Natural killer cell treated with Interleukin-12 subunit alpha and Interleukin-12 subunit beta and Interleukin-15 and Interleukin-18, amount 100 ng/mL, for 72 hours (primary cell): ENCODE results near the gene CLK3. TPM values are rescaled to one million over a fixed set of nuclear protein-coding genes. Genes with fewer than 3 reads are reported as not detected.

Experiments used
- ATAC-seq, 2 donors: fragments of 150-1000 bp; cut with Tn5 transposase in 1 of 2; sonication (Bioruptor Pico), chemical (Tn5 transposase) in 1 of 2; 2 replicates each; pipeline ENCODE4 v1.10.0; 2021
- DNase-seq: peaks from one replicate; pipeline ENCODE4 v3.0.0; 2022; ENCODE audit warnings: low spot score
- H3K27ac Mint-ChIP-seq, 2 donors: 1 replicate in 1 of 2; 2 replicates in 1 of 2; pipeline ENCODE4 v1.8.0; 2022; ENCODE audit warnings: mixed read lengths in 2 of 2, mild to moderate bottlenecking in 1 of 2, moderate library complexity in 1 of 2
- H3K27me3 Mint-ChIP-seq, 2 donors: 1 replicate in 1 of 2; 2 replicates in 1 of 2; pipeline ENCODE4 v1.8.0; 2022; ENCODE audit warnings: mixed read lengths in 2 of 2
- H3K36me3 Mint-ChIP-seq: one replicate; pipeline ENCODE4 v1.8.0; 2022; ENCODE audit warnings: mixed read lengths
- H3K4me1 Mint-ChIP-seq, 2 donors: 1 replicate in 1 of 2; 2 replicates in 1 of 2; pipeline ENCODE4 v1.8.0; 2022; ENCODE audit warnings: low read depth in 2 of 2, mixed read lengths in 2 of 2, mild to moderate bottlenecking in 1 of 2
- H3K4me3 Mint-ChIP-seq: one replicate; pipeline ENCODE4 v1.8.0; 2022; ENCODE audit warnings: mixed read lengths
- H3K9me3 Mint-ChIP-seq: 2 replicates; pipeline ENCODE4 v1.8.0; 2022; ENCODE audit warnings: mixed read lengths
- total RNA-seq, 2 donors: library from RNA; stranded (reverse); gene quantifications; one replicate each; pipeline ENCODE4 v1.2.3, GENCODE V29; 2022

CLK3 gene
- total RNA-seq, 2 donors from 2014 or later: 148 TPM

DNA sequence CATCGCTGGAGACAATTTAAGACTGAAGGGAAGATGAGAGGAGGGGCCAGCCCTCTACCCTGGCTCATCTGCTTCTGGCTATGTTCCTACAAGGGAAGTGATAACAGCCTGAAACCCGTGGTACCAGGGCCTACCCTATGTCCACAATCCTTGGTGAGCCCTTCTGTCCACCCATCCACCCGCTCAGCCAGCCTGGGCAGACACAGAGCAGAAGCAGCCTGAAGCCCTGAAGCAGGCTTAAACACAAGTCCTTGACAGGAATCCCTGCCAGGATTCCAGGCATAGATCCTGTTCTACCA is 15.4 kb downstream of the CLK3 start:
- H3K9me3 Mint-ChIP-seq: no peaks in the 10 kb centered on the region
- H3K27me3 Mint-ChIP-seq: no peaks in the 10 kb centered on the region
- no peak for DNase-seq
- H3K36me3 Mint-ChIP-seq: peaks cover 3% of the 10 kb centered on the region
- H3K4me3 Mint-ChIP-seq: no peak overlapping the region
- no peak overlapping the region for H3K27ac Mint-ChIP-seq
- peaks cover 4 to 17% of the 10 kb centered on the region in 2 donors for H3K4me1 Mint-ChIP-seq
- ATAC-seq: no peak

DNA sequence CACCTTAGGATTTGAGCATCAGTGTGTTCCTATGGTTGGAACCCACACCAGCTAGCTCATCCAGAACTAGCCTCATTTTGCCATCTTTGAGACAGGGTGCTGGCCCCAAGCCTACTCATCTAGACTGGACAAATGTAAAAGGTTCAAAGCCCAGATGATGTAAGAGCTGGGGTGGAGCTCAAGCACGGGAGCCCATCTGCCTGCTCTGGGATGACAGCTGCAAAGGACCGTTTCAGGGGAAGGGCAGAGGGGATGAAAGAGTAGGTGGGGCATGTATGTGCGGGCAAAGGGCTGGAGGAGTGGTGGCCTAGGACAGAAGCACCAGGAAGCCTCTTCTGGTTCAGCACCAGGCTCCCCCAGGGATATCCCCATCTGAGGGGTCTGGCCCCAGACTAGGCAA is 15.8 kb downstream of the CLK3 start:
- H3K4me3 Mint-ChIP-seq: no peak overlapping the region
- H3K27me3 Mint-ChIP-seq: no peaks in the 10 kb centered on the region
- H3K4me1 Mint-ChIP-seq: peaks cover 6 to 19% of the 10 kb centered on the region in 2 donors
- H3K36me3 Mint-ChIP-seq: peaks cover 6% of the 10 kb centered on the region
- no peaks in the 10 kb centered on the region for H3K9me3 Mint-ChIP-seq
- ATAC-seq (no peak), DNase-seq (peak; percentile 47)
- peak overlapping the region in 1 of 2 donors; percentile 28 for H3K27ac Mint-ChIP-seq

DNA sequence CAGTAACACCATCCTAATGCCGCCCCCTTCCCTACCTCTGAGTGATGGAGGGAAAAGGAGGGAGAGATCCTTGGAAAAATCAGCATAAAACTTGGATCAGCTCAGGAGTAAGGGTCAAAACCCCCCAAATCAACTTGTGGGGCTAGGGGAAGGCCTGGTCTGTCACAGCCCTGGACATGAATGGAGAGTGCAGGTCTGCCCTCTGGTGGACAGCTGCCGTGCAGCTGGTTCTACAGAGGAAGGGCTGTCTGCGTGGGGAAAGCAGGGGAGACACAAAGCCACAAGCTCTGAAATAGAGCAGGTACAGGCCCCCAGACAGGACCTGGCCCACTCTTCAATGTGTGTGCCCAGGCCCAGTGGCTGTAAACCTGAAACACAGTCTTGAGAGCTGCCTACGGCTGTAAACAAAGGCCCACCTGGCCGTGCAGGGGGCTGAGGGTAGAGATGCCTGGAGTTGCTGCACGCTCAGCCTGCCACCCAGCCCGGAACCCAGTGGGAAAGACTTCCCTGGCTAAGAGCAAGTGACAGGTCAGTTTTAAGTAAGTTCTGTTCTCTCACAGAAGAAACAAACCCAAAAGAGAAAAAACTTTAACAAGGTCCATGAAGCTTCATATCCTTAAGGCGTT is 16.4 kb downstream of the CLK3 start:
- ATAC-seq: peak; percentile 65 to 66
- no peaks in the 10 kb centered on the region for H3K27me3 Mint-ChIP-seq
- peaks cover 6% of the 10 kb centered on the region for H3K36me3 Mint-ChIP-seq
- peaks cover 6 to 23% of the 10 kb centered on the region in 2 donors for H3K4me1 Mint-ChIP-seq
- H3K9me3 Mint-ChIP-seq: no peaks in the 10 kb centered on the region
- H3K4me3 Mint-ChIP-seq: no peak overlapping the region
- peak overlapping the region in 1 of 2 donors; percentile 28 for H3K27ac Mint-ChIP-seq
- peak; percentile 59 for DNase-seq

DNA sequence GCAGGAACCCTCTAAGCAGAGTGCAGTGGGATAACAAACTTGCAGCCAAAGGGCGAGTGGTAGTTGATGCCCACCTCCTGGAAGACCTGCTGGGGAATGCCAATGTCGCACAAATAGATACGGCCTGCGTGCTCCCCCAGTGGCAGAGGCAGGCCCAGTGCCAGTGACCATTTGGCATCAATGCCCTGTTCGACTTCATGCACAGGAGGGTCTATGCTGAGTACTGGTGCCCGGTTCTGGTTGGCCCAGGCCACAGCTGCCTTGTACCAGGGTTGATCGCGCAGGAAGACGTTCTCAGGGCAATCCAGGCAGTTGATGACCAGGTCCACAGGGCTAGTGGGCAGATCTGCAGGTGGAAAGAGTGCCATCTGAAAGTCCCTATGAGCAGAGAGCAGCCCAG is 17.0 kb downstream of the CLK3 start:
- ATAC-seq: no peak

DNA sequence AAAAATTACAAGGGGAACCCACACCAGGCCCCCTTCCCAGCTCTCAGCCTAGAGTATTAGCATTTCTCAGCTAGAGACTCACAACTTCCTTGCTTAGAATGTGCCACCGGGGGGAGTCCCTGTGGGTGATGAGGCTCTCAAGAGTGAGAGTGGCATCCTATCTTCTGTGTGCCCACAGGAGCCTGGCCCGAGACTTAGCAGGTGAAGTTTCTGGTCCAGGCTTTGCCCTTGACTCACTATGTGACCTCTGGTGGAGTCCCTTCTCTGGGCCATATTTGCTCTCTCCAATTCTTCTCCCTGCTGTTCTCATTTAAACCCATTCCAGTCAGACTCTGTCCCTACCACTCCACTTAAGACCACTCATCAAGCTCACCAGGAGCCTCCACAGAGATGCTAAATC is 18.1 kb downstream of the CLK3 start:
- H3K36me3 Mint-ChIP-seq: peaks cover 6% of the 10 kb centered on the region
- DNase-seq (no peak), ATAC-seq (no peak)
- H3K4me1 Mint-ChIP-seq: peaks cover 11 to 23% of the 10 kb centered on the region in 2 donors
- no peak overlapping the region for H3K4me3 Mint-ChIP-seq
- no peak overlapping the region for H3K27ac Mint-ChIP-seq
- no peaks in the 10 kb centered on the region for H3K9me3 Mint-ChIP-seq
- H3K27me3 Mint-ChIP-seq: no peaks in the 10 kb centered on the region

More for the DNA sequence above, 17.0 kb downstream of the CLK3 start:
- H3K4me3 Mint-ChIP-seq: no peak overlapping the region
- peak; percentile 40 for DNase-seq
- H3K4me1 Mint-ChIP-seq: peaks cover 6 to 23% of the 10 kb centered on the region in 2 donors
- H3K9me3 Mint-ChIP-seq: no peaks in the 10 kb centered on the region
- peaks cover 6% of the 10 kb centered on the region for H3K36me3 Mint-ChIP-seq
- no peak overlapping the region for H3K27ac Mint-ChIP-seq
- no peaks in the 10 kb centered on the region for H3K27me3 Mint-ChIP-seq

DNA sequence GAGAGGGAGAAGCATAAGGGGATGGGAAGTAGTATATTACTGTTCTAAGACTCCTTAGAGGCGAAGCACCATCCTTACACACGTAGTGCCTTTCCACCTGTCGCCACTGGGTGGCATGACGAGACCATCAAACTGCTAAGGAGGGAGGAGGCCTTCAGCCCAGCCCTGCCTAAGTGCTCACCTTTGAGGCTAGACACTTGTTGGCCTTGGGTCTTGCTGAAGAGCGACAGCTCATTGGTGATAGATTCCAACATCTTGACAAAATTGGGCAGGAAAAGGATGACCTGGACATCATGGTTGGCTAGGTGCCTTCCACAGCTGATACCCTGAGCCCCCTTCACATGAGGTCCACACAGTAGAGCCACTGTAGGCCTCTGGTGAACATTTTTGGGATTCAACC is 19.6 kb downstream of the CLK3 start:
- Mint-ChIP-seq H3K4me1 (peaks cover 11 to 23% of the 10 kb centered on the region in 2 donors), H3K9me3 (no peaks in the 10 kb centered on the region), H3K4me3 (no peak overlapping the region), H3K27me3 (no peaks in the 10 kb centered on the region), H3K36me3 (peaks cover 6% of the 10 kb centered on the region), H3K27ac (peak overlapping the region in 1 of 2 donors; percentile 3)
- DNase-seq (peak; percentile 78), ATAC-seq (peak; percentile 78 to 79)

DNA sequence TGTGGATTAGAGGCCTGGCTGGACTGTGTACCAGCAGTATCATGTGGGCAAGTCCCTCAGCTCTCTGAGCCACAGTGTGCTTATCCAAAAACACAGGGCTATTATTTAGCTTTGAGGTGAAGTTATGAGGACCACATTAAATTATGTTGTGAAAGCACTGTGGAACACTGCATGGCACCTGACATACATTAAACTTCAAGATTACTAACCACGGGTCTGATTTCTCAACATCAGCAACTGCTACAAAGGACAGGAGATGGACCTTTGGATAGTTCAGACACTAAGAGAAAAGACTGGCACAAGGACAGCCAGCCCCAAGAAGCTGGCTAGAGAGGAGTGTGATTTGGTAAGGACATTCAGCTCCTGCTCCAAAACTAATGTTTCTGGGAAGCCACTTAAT is 21.3 kb downstream of the CLK3 start:
- ATAC-seq (no peak), DNase-seq (no peak)
- H3K36me3 Mint-ChIP-seq: peaks cover 6% of the 10 kb centered on the region
- H3K9me3 Mint-ChIP-seq: no peaks in the 10 kb centered on the region
- no peak overlapping the region for H3K4me3 Mint-ChIP-seq
- H3K27me3 Mint-ChIP-seq: no peaks in the 10 kb centered on the region
- H3K4me1 Mint-ChIP-seq: peaks cover 11 to 21% of the 10 kb centered on the region in 2 donors
- H3K27ac Mint-ChIP-seq: peak overlapping the region in 1 of 2 donors; percentile 31

DNA sequence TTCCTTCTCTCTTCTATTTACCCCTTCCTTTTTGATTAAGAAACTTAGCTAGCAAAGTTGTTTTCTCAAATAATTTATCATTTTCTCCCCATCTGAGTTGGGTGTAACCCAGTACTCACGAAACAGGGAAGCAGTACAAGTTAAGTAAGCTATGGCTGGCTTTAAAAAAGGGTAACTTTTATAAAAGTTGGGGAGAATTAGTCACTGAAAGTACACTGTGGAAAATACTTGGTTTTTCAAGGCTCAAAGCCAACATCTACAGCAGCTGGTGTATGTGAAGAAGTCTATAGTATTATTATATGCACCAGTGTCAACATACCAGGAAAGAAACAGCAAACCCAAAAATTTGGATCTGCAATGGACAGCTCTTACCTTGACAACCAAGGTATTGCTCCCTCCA is 25.5 kb downstream of the CLK3 start:
- ATAC-seq: no peak
- no peak for DNase-seq
- Mint-ChIP-seq H3K4me3 (no peak overlapping the region), H3K27me3 (no peaks in the 10 kb centered on the region), H3K9me3 (no peaks in the 10 kb centered on the region), H3K4me1 (peaks cover 6 to 12% of the 10 kb centered on the region in 2 donors), H3K27ac (peak overlapping the region in 1 of 2 donors; percentile 40), H3K36me3 (peaks cover 2% of the 10 kb centered on the region)

DNA sequence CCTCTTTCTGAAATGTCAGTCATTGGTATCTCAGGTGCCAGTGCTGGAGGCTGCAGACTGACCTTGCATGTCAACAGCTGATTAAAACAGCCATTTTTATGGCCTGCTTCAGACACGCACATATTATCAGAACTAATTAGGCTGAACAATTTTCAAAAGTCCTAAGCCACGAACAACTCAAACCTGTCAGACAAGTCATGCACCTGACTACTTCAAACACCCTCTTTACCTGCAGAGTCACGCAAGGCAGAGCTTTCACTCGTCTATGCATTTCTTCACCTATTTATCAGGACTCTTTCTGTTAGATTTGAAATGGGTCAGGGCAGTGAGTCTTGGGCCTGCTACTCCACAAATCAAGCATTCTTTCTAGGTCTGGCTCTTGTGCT is 26.7 kb downstream of the CLK3 start:
- no peaks in the 10 kb centered on the region for H3K36me3 Mint-ChIP-seq
- DNase-seq (no peak), ATAC-seq (no peak)
- H3K4me3 Mint-ChIP-seq: no peak overlapping the region
- no peaks in the 10 kb centered on the region for H3K27me3 Mint-ChIP-seq
- H3K4me1 Mint-ChIP-seq: peaks cover 5 to 11% of the 10 kb centered on the region in 2 donors
- no peak overlapping the region for H3K27ac Mint-ChIP-seq
- no peaks in the 10 kb centered on the region for H3K9me3 Mint-ChIP-seq

DNA sequence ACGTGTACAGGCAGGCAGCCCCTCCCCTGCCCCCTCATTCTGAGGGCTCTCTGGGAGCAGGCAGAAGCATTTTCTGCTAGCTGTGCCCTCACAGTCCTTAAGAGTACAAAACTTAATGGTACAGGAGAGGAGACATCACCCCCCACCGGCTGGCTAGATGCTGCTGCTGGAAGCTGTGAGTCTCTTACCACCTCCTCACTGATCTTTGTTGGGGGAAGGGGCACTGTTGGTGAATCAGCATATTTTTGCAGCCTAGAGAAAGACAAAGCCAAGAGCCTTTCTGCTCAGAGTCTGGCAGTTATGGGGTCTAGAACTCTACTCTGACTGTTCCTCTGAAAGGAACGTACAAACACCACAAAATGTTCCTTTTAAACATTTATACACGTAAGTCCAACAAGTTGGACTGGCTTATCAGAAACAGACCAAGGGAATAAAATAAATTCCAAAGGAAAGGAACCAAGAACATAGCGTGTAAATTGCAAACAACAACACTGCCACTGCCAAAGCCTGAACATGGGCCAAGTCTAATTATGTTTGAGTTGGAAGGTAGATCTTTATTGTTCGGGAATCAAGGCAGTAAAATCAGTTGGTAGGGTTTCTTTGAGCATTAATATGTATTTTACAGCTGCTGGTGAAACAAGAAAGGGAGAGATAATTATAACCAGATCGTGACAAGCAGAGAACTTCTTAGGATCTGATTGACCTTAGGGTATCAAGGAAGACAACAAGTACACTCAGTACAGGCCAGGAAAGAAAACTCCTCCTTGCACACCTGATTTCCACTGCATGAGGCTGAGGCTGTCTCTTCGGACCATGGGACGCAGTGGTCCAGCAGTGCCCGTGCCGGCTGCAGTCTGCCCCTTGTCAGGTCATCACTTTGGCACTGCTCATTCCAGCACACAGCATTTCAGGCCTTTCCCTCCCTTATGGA is 27.4 kb downstream of the CLK3 start:
- Mint-ChIP-seq H3K36me3 (no peaks in the 10 kb centered on the region), H3K4me1 (peaks cover 3 to 11% of the 10 kb centered on the region in 2 donors), H3K27ac (no peak overlapping the region), H3K4me3 (no peak overlapping the region), H3K27me3 (no peaks in the 10 kb centered on the region), H3K9me3 (no peaks in the 10 kb centered on the region)
- no peak for ATAC-seq
- no peak for DNase-seq

DNA sequence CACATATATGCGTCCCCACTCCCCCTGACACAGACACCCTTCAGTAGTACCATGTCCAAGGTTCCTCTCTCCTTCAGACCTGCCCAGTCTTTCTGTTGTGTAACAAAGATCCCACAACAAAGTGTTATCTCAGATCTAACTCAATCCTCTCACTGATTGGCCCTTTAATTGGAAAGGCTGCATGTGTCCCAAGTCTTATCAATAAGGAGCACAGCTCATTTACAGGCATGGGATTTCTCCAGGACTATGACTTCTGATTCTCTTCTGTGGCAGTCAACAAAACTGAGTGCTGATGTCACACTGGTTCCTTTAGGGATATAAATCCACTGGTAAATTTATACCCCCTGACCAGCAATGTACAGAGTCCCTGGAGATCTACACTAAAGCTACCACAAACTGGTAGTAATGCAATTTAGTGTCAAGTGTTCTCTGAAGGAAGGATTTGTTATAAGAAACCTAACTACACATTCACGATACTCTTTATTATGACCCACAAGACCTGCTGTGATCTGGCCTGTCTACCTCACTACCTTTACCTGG is 28.1 kb downstream of the CLK3 start:
- DNase-seq (no peak), ATAC-seq (no peak)
- no peaks in the 10 kb centered on the region for H3K27me3 Mint-ChIP-seq
- no peaks in the 10 kb centered on the region for H3K9me3 Mint-ChIP-seq
- H3K36me3 Mint-ChIP-seq: no peaks in the 10 kb centered on the region
- H3K27ac Mint-ChIP-seq: no peak overlapping the region
- no peak overlapping the region for H3K4me3 Mint-ChIP-seq
- H3K4me1 Mint-ChIP-seq: peaks cover 0 to 8% of the 10 kb centered on the region in 2 donors

DNA sequence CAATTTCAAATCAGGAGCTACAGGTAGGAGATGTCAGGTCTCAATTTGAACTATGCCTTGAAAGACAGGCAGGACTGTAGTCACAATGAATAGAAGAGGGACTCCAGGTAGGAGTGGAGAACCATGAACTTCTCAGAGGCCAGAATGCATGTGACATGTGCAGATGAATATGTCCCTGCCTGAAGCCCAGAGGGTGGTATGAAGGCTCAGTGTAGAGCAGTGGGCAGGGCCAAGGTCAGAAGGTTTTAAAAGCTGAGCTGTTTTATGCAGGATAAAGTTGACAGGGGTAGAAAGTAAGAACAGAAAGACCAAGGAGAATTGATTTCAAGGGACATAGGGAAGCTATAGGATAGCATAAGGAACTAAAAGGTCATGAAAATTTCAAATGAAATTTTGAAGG is 30.8 kb downstream of the CLK3 start:
- Mint-ChIP-seq H3K36me3 (no peaks in the 10 kb centered on the region), H3K27me3 (no peaks in the 10 kb centered on the region), H3K27ac (no peak overlapping the region), H3K9me3 (no peaks in the 10 kb centered on the region), H3K4me1 (peaks cover 5 to 15% of the 10 kb centered on the region in 2 donors), H3K4me3 (no peak overlapping the region)
- ATAC-seq (no peak), DNase-seq (no peak)

DNA sequence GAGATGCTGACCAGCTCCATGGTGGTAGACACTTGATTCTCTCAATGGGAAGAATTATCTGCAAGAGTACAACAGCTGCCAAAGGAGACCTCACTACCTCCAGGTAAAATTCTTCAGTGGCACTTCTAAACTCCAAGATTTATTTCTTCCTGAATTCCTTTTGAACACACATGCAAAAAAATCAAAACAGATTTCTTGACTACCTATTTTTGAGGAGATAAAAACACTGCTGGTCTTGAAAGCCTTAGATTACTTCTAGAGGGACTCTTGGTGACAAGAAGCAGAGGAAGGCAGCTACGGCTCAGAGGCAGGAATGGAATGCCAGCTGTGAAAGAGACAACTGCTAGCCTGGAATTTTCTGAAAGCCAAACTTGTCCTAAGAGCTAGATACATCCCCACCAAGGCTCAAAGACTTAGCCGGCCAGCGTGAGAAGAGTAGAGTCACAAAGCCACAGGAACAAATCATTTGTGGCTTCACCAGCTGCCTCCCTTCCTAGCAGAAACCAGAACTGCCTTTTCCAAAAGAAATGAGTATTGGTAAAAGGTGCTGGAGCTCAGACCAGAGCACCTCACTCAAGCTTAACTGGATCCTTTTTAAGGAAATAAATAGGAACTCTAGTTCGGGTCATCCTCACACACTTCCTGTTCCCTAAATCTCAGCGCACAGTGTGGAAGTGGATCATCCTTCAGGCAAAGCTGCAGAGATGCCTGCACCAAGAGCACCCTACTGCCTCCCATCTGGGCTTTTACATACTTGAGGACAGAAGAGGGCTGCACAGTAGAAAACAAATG is 32.6 kb downstream of the CLK3 start:
- Mint-ChIP-seq H3K27me3 (no peaks in the 10 kb centered on the region), H3K9me3 (no peaks in the 10 kb centered on the region), H3K4me3 (no peak overlapping the region), H3K27ac (no peak overlapping the region), H3K36me3 (no peaks in the 10 kb centered on the region), H3K4me1 (peaks cover 7 to 19% of the 10 kb centered on the region in 2 donors)
- ATAC-seq: no peak
- no peak for DNase-seq
